Brain microvascular endothelial cell (primary cell): ENCODE results near the gene CELF2.

Source experiments
- DNase-seq: peaks from one replicate; pipeline ENCODE4 v3.0.0-alpha.2; 2020
- H3K27ac ChIP-seq: fragments of 250-450 bp; sonication (Bioruptor Pico); 2 replicates; pipeline ENCODE4 v1.5.1; 2020; ENCODE audit warnings: mild to moderate bottlenecking, moderate library complexity
- H3K27me3 ChIP-seq: fragments of 250-450 bp; sonication (Bioruptor Pico); replicated peaks from 2 replicates; pipeline ENCODE4 v1.5.1; 2020; ENCODE audit warnings: mild to moderate bottlenecking
- H3K36me3 ChIP-seq: fragments of 250-450 bp; sonication (Bioruptor Pico); replicated peaks from 2 replicates; pipeline ENCODE4 v1.5.1; 2020; ENCODE audit warnings: mild to moderate bottlenecking
- H3K4me3 ChIP-seq: 2 replicates; pipeline ENCODE4 v1.5.1; 2011; ENCODE audit warnings: low read depth, mild to moderate bottlenecking, control low read depth, low read length, moderate library complexity
- in situ Hi-C: cut with HindIII; loops from 2 replicates; pipeline ENCODE4 v1.10.0; 2017; ENCODE audit warnings: low sequenced_read_pairs, low pct_ligation_motif_present
- TF ChIP-seq, protein P1 (sequence below): IDR thresholded peaks from 2 replicates; pipeline ENCODE4 v1.5.1; 2011; ENCODE audit warnings: low read depth, mild to moderate bottlenecking, moderate library complexity, low read length, control low read depth, inconsistent platforms; ENCODE audit errors: missing control alignments

The CELF2 gene

DNA sequence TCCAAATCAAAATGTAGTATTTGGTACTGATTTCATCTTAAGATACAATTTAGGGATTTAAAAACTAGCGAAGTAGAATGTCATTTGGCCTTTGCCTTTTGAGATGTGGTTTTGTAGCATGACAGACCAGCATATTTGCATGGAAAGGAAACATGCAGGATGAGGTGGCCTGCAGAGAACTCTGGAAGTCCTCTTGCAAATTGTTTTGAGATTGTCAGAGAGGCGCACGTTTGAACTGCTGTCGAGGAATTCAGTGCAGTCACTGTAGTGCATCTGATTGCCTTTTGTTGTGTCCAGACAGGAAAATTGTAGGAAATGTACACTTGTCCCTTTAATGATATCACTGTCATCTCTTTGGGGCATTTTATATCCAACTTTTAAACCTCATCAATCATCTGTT is 136.7 kb downstream of the CELF2 start:
- H3K27ac ChIP-seq = no peak overlapping the region
- H3K36me3 ChIP-seq = no peaks in the 10 kb centered on the region
- H3K4me3 ChIP-seq = no peak overlapping the region
- TF ChIP-seq, protein P1, sequence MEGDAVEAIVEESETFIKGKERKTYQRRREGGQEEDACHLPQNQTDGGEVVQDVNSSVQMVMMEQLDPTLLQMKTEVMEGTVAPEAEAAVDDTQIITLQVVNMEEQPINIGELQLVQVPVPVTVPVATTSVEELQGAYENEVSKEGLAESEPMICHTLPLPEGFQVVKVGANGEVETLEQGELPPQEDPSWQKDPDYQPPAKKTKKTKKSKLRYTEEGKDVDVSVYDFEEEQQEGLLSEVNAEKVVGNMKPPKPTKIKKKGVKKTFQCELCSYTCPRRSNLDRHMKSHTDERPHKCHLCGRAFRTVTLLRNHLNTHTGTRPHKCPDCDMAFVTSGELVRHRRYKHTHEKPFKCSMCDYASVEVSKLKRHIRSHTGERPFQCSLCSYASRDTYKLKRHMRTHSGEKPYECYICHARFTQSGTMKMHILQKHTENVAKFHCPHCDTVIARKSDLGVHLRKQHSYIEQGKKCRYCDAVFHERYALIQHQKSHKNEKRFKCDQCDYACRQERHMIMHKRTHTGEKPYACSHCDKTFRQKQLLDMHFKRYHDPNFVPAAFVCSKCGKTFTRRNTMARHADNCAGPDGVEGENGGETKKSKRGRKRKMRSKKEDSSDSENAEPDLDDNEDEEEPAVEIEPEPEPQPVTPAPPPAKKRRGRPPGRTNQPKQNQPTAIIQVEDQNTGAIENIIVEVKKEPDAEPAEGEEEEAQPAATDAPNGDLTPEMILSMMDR = no peak
- in situ Hi-C loops = no loop called here
- no peak for DNase-seq
- H3K27me3 ChIP-seq = no peaks in the 10 kb centered on the region

DNA sequence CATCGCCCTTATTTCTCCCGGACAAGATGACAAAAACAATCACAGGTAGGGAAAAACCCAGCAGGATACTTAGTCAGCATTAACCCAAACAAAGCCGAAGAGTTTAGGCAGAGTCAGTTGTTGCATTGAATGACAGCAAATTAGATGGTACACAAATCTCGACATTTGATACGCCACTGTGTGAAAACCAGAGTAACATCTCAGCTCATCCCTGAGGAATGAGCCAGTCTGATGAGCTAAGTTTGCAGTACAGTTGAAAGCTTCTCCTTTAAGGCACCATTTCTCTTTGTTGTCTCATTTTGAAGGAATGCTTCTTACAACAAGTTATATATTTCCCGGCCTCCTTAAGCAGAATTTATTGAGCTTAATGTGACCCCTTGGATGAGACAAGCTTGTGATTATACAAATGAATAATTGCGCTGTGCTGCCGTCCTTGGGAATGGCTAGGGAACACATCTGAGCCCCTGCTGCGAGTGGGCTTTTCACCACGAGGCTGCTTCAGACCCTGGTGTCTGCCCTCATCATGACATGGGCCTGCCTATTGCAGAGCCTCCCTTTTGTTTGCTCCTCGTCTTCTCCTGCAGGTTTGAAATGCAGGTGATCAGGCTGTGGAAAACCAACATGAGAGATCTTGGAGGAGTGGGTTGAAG is 137.3 kb downstream of the CELF2 start:
- no peak for DNase-seq
- no peak overlapping the region for H3K27ac ChIP-seq
- H3K4me3 ChIP-seq = no peak overlapping the region
- H3K27me3 ChIP-seq = no peaks in the 10 kb centered on the region
- in situ Hi-C loops = no loop called here
- TF ChIP-seq, protein P1 = no peak
- H3K36me3 ChIP-seq = no peaks in the 10 kb centered on the region

DNA sequence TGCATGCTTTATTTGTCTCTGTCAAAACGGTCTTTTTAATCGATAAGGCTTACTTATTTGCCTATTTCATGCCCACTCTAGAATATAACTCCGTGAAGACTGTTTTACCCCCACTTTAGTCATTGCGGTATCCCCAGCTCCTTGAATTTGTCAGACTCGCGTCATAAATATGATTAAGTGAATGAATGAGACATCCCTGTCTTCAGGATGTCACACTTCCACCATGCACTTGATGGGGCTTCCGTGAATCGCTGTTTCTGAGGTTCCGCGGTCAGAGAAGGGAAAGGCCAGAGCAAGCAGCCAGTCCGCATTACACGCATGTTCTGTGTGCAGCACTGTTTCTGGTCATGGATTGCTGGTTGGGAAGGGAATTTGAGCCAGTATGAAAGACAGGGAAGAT is 138.8 kb downstream of the CELF2 start:
- TF ChIP-seq, protein P1 = no peak
- H3K4me3 ChIP-seq = no peak overlapping the region
- no peaks in the 10 kb centered on the region for H3K36me3 ChIP-seq
- in situ Hi-C loops = no loop called here
- H3K27ac ChIP-seq = no peak overlapping the region
- DNase-seq = no peak
- no peaks in the 10 kb centered on the region for H3K27me3 ChIP-seq

DNA sequence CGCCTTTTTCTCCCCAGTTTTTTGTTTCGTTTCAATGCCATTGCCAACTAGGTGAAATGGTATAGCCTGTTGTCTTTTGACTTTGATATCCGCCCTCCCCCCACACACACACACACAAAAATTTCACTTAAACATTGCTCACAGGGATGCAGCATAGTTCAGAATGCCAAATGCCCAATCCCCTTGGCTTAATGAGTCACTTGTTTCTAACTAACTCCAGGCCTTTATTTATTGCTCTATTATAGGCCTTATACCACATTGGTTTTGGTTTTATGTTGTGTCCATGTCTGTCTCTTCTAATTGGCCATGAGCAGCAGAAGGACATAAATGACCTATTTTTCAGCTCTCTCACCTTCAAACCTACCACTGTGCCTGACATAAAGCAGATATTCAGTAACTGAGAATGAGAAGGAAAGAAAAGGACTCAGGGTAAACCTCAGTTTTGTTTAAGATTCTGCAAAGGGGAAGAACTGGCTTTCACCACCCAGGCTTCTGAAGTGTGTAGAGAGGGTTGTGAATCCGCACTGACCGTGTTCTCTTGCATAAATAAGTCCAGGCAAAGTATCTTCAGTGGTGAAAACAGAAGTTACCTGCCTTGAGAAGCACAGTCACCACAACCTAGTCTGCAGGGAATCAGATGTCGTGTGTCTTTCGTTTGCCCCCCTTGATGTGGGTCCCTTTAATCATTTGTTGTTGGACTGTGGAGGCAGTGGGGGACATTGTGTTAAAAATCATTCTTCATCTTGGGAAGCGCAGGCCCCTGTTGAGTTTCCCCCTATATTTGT is 139.8 kb downstream of the CELF2 start:
- H3K4me3 ChIP-seq = no peak overlapping the region
- no peaks in the 10 kb centered on the region for H3K36me3 ChIP-seq
- no peak overlapping the region for H3K27ac ChIP-seq
- H3K27me3 ChIP-seq = no peaks in the 10 kb centered on the region
- TF ChIP-seq, protein P1 = no peak
- DNase-seq = no peak
- in situ Hi-C loops = no loop called here

DNA sequence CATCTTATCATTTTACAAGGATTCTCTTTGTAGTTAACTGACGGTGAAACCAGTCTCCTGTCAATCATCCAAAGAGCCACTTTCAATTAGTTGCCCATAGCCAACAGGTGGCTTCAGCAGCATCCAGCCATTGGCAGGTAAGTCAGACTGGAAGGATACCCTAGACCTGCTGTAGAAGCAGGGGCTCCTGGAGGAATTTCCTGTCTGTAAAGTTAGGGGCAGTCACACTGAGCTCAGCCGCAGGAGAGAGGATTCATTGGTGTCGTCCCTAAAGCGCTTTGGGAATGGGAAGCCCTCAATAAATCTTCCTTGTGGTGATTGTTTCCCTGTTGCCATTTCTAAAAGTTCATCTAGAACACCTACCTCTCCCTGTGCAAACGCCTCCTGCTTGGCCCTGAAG is 140.4 kb downstream of the CELF2 start:
- in situ Hi-C loops = no loop called here
- Histone ChIP-seq H3K27ac (no peak overlapping the region), H3K27me3 (no peaks in the 10 kb centered on the region), H3K4me3 (no peak overlapping the region), H3K36me3 (no peaks in the 10 kb centered on the region)
- TF ChIP-seq, protein P1 = no peak
- no peak for DNase-seq
